NCI-H2196 treated with DMSO at 0.1 percent for 48 hours (cell line): ENCODE measurements around the gene PHEX.
"Not testable (repeated sequence)": the region's sequence is repeated elsewhere in the genome, so short reads cannot be mapped to it uniquely, and the experiment has no call there.

Experiments used
- DNase-seq: peaks from one replicate; lab custom pipeline; 2025; ENCODE audit not compliant: unreplicated experiment; lab: John Stamatoyannopoulos, UW

PHEX gene

GRCh38 chrX:22203186-22203585 is 171.1 kb downstream of the PHEX start:
- no peak for DNase-seq

GRCh38 chrX:22206781-22207180 is 174.7 kb downstream of the PHEX start:
- DNase-seq, result no peak

- no peak for DNase-seq
Measured at GRCh38 chrX:22220941-22221340, 188.8 kb downstream of the PHEX start.

- no peak for DNase-seq
Measured at GRCh38 chrX:22234380-22234779, 202.3 kb downstream of the PHEX start.

- DNase-seq, result no peak
Measured at GRCh38 chrX:22237479-22237878, 205.4 kb downstream of the PHEX start.

- no peak for DNase-seq
Measured at GRCh38 chrX:22246620-22247019, 214.5 kb downstream of the PHEX start.

- DNase-seq, result no peak
Measured at GRCh38 chrX:22247169-22247568, 215.0 kb downstream of the PHEX start.

- no peak for DNase-seq
Measured at GRCh38 chrX:22248401-22248800, 216.3 kb downstream of the PHEX start.

GRCh38 chrX:22249371-22249770 is 217.2 kb downstream of the PHEX start:
- DNase-seq, result no peak

- no peak for DNase-seq
Measured at GRCh38 chrX:22268706-22269105, 236.6 kb downstream of the PHEX start.

GRCh38 chrX:22272613-22273012 is 240.5 kb downstream of the PHEX start, which contains the start of gene CBLL2:
CBLL2 (plus strand) TSS chrX:22272913; CDS start chrX:22272992, 79 bp downstream.
- no peak for DNase-seq

- no peak for DNase-seq
Measured at GRCh38 chrX:22273714-22274317, 241.7 kb downstream of the PHEX start.

- DNase-seq, result no peak
Measured at GRCh38 chrX:22276781-22277180, 244.7 kb downstream of the PHEX start.

- no peak for DNase-seq
Measured at GRCh38 chrX:22278375-22278774, 246.2 kb downstream of the PHEX start.

GRCh38 chrX:22289209-22289608 is 257.1 kb downstream of the PHEX start:
- DNase-seq, result not testable (repeated sequence)

GRCh38 chrX:22296871-22297270 is 264.7 kb downstream of the PHEX start:
- DNase-seq, result no peak

- DNase-seq, result peak; percentile 23
Measured at GRCh38 chrX:22300130-22300529, 268.0 kb downstream of the PHEX start.
